NCI-H1092 treated with DMSO at 0.1 percent for 48 hours (cell line): ENCODE data around the gene TP63.
"Not testable (repeated sequence)": the region's sequence is repeated elsewhere in the genome, so short reads cannot be mapped to it uniquely, and the experiment has no call there.

ENCODE experiments used
- DNase-seq: peaks from one replicate; lab custom pipeline; 2025; lab: John Stamatoyannopoulos, UW

The TP63 gene

DNA sequence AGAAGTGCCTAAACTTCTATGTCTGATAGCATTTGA lies at the start of gene TP63:
Gene TP63 (plus strand): TSS at position 17 of the 36 bp plus-strand sequence. CDS start 127 bp downstream, outside the sequence.
- DNase-seq = no peak

DNA sequence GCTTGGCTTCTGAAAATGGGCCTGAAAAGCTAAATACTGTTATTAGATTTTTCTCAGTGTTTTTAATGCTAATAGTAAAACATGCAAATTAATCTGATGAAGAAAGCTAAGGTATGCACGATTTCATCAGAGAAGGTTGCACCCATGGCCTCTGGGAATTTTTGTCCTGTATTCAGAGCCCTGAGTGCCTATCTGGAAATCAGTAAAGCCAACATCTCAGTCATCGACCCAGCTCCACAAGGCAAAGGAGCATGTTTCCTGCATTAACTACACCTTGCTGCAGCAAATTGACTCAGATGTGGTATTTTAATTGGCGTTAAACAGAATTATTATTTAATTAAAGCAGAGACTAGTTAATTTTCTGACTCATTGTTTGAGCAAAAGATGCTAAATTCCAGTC lies 49.0 kb upstream of the TP63 start:
- no peak for DNase-seq

DNA sequence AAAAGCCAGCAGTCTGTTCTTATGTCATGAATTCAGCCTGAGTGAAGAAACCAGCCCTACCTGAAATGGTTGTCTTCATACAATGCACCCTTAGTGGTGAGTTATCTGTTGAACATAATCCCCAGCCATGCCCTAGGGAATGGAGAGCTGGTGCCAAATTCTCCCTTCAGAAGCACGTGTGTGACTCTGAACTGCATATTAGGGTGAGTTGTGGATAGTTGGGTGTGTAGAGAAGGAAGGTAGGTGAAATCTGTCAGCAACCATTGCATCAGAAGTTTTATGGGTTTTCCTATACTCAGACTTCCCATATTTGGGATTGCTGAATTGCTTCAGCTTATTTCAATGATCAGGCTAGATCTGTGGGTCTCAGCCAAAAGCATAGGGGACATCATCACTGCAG lies 46.5 kb upstream of the TP63 start:
- DNase-seq = no peak

DNA sequence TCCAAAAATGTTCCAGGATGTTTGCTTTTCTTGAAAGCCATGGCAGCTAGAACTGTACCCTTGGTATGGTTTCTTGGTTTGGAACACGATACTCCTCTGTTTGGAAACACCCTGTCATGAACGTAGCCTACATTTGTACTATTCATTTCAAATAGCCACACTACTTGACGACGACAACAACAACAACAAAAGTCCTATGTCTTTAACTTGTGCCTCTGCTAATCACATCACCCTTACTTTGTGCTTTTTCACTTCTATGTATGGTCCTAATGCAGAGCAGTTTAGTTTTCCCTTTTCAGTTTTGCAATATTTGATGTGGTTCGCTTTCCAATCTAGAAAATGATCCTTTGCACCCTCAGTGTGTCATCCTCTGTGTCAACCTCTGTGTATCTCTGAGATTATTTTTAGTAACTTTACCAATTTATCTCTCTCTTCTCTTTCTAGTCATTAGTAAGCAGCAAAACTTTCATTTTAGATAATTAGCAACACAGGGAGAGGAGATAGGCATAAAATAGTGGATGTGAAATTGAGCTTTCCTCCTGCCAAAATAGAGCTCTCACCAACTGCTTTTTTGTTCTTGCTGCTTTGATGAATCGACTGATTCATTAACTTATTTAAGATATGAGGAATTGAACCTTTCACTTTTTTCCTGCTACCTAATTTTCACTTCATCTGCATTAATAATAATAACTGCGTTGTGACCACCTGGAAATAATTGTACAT lies 44.1 kb upstream of the TP63 start:
- DNase-seq = no peak

DNA sequence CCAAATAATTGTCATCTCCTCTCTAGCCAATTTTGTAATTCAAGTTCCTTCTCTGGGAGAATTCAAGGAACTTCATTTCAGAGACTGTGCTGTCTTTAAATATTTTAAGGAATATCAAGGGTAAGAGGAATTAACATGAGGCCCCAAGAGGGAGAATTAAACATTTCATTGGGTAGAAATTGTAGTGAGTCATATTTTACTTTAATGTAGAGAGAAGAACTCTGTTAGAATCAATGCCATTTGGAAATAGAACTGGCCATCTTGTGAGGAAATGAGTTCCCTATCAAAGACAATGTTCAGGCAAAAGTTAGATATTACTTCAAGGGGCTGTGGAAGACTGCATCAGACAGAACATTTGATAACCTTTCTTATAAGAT lies 43.5 kb upstream of the TP63 start:
- no peak for DNase-seq

DNA sequence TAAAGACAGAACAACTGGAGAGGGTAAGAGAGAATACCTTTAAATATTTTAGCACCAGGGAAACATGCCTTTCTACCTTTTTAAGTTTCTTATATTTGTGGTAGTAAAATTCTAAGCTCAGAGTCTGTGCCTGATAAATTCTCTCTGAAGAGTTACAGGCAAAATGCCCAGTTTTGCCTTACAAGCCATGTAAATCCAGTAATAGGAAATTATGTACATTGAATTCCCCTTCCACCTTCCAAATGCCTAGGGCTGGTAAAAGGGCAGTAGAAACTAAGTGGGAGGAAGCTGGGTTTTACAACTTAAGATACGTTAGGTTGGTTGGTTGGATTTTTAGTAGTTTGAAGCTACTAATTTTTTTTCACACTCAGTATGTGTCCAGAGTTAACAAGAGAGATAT lies 43.1 kb upstream of the TP63 start:
- no peak for DNase-seq

DNA sequence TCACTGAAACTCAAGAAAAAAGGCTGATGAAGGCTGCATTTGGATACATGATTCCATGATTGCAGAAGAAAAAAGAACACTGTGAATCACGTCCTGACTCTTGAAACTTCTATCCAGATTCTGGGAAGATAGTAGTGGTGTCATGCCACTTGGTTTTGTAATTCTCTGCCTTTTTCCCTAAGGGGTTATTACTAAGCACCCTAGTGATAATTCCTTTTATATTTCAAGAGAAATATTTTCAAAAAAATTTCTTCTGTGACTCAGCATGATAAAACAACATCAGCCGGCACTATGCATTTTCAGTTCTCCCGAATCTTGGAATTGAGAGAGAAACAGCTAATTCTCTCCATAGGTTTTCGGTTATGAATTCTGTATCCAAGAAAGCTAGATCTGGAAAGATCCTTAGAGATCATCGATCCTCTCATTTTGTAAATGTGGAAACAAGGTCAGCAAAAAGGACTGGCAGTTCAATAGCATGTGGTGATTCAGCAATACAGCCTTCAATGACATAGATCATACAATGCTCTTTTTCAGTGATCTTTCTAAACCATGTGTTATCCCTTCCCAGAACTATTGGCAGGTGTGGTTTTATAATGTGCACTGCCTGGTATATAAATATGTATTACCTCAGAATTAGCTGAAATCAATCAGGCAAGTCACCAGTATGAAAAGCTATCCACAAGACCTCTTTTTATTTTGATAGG lies 42.6 kb upstream of the TP63 start:
- no peak for DNase-seq

DNA sequence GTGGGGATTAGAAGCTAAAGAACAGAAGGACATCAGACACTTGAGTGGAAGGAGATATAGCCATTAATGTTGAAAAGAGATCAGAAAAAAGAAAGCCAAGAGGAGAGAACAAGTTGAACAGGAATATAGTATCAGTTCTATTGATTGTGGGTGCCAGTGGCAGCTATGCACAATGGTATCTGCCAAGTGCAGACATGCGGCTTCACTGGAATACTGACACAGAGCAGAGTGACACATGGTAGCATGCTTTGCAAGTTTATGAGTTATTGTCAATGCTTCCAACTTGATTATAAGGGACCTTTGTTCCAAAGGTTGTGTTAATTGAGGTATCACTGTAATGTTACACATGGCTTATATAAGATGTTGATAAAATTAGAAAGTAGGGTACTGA lies 42.0 kb upstream of the TP63 start:
- DNase-seq = no peak

DNA sequence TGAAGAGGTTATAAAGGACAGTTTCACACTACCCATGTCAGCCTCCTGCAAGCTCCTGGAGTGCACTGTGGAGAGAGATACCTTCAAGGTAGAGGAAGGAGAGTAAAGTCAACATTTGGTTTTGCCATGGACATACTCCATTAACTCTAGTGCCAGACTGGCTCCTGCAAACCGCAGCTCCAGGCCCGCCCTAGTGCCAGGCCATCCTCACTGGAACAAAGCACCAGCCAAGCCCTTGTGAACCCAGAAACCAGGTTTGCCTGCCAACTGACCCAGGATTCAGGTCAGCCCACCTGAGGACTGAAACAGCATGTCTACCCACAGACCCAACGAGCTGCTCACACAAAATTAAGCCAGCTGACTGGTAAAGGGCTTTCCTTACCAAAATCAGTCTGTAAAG lies 41.0 kb upstream of the TP63 start:
- DNase-seq = no peak

DNA sequence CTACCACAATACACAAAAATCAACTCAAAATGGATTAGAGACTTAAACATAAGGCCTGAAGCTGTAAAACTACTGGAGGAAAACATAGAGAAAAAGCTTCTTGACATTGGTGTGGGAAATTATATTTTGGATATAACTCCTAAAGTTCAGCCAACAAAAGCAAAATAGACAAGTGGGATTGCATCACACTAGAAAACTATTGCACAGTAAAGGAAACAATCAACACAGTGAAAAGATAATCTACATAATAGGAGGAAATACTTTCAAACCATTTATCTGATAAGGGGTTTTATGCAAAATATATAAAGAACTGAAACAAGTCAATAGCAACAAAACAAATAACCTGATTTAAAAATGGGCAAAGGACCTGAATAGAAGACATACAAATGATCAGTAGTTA lies 37.6 kb upstream of the TP63 start:
- DNase-seq = no peak

DNA sequence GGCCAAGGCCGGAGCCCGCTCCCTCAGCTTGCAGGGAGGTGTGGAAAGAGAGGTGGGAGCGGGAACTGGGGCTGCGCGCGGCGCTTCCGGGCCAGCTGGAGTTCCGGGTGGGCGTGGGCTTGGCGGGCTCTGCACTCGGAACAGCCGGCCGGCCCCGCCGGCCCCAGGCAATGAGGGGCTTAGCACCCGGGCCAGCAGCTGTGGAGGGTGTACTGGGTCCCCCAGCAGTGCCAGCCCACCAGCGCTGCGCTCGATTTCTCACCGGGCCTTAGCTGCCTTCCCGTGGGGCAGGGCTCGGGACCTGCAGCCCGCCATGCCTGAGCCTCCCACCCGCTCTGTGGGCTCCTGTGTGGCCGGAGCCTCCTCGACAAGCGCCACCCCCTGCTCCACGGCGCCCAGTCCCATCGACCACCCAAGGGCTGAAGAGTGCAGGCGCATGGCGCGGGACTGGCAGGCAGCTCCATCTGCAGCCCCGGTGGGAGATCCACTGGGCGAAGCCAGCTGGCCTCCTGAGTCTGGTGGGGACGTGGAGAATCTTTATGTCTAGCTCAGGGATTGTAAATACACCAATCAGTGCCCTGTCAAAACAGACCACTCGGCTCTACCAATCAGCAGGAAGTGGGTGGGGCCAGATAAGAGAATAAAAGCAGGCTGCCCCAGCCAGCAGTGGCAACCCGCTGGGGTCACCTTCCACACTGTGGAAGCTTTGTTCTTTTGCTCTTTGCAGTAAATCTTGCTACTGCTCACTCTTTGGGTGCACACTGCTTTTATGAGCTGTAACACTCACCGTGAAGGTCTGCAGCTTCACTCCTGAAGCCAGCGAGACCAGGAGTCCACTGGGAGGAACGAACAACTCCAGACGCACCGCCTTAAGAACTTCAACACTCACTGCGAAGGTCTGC lies 34.9 kb upstream of the TP63 start:
- DNase-seq = not testable (repeated sequence)

DNA sequence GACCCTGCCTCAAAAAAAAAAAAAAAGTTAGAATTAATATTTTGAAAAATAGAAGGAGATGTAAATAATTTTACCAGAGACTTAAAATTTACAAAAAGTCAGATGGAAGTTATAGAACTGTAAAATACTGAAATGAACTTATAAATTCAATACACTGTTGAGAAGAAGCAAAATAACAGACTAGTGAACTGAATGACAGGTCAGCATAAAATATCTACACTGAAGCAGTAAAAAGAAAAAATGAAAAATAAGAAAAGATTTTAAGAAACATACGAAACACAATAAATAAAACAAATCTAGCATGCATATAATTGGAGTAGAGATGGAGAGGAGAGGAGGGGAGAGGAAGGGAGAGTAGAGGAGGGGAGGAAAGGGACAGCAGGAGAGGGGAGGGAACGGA lies 33.3 kb upstream of the TP63 start:
- DNase-seq = no peak

DNA sequence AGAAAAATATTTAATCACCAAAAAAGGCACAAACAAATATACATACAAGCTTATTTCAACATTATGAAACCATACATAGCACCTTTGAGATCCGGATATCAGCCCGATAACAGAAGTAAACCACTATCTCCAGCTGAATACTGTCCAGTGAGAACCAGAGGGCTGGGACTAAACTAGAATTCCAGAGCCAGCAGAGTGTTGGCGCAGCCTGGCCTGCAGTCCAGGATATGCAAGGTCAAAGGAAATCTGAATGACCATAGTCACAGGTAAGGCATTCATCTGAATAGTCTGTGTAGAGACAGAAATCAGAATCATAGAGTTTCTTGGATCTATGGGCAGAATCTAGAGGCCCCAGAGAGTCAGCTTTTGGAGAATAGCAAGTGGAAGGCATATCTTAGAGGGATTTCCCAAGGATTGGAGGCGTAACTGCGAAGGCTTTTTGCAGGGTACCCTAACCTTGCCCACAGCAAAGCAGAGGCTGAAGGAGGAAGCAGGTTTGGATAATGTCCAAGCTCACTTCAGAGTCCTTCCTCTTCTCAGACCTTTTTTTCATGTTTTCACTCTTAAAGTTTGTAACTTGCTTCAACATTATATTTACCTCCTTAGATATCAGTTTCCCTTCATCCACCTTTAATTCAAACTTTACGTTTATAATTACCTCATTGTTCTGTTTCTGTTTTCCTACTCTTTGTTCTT lies 32.5 kb upstream of the TP63 start:
- DNase-seq = no peak

DNA sequence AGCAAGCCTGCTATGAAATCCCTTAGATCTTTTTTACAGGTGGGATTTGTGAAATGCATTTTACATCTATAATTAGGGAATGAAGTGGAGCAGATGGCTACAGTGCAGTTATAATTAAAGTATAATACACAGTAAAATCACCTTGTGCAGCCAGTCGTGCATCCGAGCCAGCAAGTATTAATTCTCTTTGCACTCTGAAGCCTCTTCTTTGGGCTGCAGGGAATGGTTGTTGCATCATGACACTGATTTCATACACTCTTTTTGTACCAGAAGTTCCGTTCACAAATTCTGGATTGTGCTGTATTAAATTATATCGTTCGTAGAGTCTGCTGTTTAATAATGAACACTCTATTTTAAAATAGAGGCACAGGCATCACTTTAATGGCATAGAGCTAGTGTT lies 28.7 kb upstream of the TP63 start:
- DNase-seq = peak; percentile 42

DNA sequence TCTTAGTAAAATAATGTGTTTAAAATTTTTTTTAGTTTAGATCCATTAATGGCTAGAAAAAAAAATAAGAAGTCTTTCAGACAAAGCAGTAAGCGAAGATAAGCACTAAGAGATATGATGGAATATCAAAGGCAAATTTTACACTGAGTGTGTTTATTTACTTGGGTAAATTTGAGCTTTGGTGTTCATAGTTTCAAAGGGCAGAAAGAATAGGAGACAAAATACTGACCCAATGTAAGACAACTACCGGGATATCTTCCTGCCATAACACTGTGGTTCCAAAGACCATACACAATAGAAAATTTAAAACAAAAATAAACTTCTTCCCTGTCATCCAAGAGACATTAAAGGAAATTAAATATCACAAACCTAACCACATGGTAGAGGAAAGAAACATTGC lies 25.5 kb upstream of the TP63 start:
- DNase-seq = no peak

DNA sequence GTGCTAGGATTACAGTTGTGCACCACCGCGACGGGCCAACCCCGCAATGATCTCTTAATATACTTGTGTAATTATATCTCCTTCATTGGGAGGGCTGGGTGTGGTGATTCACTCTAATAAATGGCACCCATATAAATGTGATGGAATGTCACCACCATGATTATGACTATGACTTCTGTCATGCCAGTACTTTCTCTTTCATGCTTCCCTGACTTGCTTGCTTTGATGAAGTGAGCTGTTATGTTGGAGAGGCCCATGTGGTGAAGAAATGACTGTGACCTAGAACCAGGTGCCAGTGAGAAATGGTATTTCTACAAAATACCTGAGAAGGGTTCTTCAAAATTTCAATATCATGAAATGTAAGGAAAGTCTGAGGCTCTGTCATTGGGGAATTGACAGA lies 24.4 kb upstream of the TP63 start:
- DNase-seq = no peak

DNA sequence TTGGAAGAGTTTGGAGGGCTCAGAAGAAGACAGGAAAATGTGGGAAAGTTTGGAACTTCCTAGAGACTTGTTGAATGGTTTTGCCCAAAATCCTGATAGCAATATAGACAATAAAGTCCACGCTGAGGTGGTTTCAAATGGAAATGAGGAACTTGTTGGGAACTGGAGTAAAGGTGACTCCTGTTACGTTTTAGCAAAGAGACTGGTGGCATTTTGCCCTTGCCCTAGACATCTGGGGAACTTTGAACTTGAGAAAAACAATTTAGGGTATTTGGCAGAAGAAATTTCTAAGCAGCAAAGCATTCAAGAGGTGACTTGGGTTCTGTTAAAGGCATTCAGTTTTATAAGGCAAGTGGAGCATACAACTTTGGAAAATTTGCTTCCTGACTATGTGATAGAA lies 18.5 kb upstream of the TP63 start:
- DNase-seq = not testable (repeated sequence)

DNA sequence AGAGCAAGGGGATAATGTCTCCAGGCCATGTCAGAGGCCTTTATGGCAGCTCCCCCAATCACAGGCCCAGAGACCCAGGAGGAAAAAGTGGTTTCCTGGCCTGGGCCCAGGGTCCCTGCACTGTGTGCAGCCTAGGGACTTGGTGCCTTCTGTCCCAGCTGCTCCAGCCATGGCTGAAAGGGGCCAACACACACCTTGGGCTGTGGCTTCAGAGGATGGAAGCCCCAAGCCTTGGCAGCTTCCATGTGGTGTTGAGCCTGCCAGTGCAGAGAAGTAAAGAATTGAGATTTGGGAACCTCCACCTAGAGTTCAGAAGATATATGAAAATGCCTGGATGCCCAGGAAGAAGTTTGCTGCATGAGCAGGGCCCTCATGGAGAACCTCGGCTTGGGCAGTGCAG lies 18.1 kb upstream of the TP63 start:
- DNase-seq = no peak

DNA sequence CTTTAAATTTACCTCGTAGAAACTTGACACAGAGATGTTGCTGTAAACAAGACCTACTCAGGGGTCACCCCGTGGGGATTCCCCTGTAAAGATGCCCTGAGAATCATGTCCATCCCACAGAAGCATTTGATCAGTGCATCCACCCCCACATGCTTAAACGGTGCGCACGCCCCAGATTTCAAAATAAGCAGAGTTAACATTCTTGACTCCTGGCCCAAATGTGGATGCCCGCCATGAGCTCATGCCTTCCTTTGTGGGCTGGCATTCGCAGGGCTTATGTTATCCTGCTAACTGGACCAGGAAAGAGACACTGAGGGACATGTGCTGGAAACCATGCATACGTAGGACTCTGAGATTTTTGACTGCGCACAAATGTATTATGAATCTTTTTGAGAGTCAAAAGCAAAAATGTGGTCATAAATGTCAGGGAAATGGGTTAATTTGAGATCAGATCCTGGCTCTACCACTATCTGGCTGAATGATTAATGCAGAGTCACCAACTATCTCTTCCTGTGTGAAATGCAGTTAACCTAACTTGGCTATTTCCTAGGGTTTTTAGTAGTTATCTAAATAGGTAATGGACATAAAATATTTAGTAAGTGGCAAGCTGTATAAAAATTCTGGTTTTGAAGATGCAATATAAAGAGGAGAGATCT lies 9.1 kb upstream of the TP63 start:
- DNase-seq = no peak

DNA sequence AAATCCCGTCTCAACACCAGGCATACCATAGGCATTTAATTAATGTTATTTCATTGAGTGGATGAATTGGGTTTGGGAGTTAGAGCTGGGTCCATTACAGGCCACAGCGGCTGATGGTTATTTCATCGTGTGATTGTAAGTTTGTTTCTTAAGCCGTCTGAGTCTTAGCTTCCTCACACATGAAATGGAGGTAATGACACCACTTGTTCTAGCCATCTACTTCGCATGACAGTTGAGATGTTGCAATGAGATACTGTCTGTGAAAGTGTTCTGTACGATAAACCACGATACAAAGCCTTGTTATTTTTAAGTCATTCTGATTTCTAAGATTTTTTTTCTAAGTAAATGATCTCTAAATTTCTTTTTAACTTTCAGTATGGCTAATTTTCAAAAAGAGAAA lies 8.6 kb upstream of the TP63 start:
- DNase-seq = no peak

DNA sequence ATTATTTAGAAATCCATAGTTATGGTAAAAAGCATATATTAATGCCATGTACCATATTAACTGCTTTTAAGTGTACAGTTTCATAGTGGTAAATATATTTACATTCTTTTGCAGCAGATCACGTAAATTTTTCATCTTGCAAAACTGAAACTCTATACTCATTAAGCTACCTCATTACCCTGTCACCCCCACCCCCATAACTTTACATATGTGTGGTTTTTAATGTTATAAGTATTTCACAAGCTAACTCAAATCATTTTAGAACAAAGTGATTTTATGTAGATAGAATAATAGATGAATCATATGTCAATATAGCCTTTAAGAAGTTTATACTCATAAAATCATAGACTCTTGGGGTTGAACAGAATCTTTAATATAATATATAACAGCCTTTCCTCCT lies 7.1 kb upstream of the TP63 start:
- DNase-seq = no peak

DNA sequence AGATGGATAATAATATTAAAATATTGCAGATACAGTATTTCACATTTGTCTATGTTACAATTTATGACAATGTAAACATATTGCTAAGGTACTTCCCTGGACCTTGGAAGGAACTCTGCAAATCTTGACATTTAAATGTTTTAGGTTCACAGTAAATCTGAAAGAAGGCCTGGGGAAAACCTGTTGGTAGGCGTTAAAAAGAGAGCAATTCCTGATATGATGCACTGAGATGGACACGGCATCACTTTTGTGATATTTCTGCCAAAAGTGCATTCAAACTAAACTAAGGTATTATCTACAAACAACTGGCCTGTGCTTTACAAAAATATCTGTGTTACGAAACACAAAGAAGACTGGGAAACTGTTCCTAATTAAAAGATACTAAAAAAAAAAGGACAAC lies 6.1 kb upstream of the TP63 start:
- DNase-seq = no peak

DNA sequence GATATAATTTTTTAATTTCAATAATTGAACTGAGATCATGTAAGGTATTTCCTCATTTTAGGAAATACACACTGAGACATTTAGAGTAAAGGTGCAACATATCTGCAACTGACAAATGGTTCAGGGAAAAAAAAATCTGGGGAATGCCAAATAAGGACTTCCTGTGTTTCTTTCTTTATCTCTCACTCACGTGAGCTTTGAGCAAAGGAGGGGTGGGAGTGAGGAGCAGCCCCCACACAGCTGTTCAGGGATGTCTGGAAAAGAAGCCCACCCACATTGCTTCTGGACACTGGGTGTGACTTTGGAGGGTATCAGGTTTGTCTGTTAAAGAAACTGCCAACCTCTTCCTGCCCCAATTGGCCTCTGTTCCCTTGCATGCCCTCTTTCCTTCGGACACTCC lies 5.6 kb upstream of the TP63 start:
- no peak for DNase-seq
